ENCODE data around the gene CCDC80. TPM values are rescaled to one million over a fixed set of nuclear protein-coding genes. Genes with fewer than 3 reads are reported as not detected.
A peak's percentile ranks its signal among the peaks of the same experiment; 100 is the strongest.

The CCDC80 gene
- total RNA-seq, 1 donor from 2014 or later = not detected

- H3K9me3 Mint-ChIP-seq = no peaks in the 10 kb centered on the region
These were observed 40.9 kb upstream of the CCDC80 start for GRCh38 chr3:112681822-112682325.

DNA sequence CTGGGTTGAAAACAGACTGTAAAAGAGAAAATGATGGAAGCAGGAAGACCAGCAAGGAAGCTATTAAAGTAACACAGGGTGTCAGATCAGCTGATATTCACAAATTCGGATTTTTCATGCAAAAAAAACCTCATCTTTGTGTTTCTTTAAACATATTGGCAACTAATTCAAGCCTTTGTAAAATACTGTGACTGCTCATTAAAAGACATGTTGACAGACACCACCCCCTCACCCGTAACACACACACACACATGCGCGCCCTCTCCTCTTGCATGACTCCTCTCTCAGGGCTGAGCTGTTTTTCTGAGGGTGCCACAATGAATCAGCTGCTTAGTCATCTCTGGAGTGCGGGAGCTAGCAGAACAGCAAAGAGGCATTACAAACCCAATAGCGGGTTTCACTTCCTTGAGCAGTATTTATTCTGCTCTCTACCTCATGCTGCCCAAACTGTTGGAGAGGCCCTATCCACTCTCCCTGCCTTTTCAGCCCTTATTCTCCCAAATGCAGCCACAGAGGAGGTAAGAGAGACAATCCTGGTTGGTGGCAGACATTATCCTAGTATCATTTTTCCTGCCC is 35.8 kb upstream of the CCDC80 start:
- peak overlapping the region; percentile 67 for H3K4me3 Mint-ChIP-seq
- no peaks in the 10 kb centered on the region for H3K36me3 Mint-ChIP-seq (ENCODE audit: low read depth)
- DNase-seq (peak; percentile 57), ATAC-seq (ENCODE audit: low read depth) (peak; percentile 98)
- H3K9me3 Mint-ChIP-seq = no peaks in the 10 kb centered on the region
- no peak for TF ChIP-seq CTCF (IDR thresholded peaks at IDR 0.05)
- peak overlapping the region; percentile 84 for H3K27ac Mint-ChIP-seq
- peaks cover 8% of the 10 kb centered on the region for H3K27me3 Mint-ChIP-seq
- CTCF ChIA-PET = interaction anchor here (0.6 to 1.6 kb wide), 4 partner anchors 33 to 93 kb away, joined by 3 read pairs; no protein-coding TSS in a partner anchor
- intact Hi-C loops (cut with micrococcal nuclease) = loop anchor here (1.0 to 5.0 kb wide), 10 partner anchors 33 to 539 kb away; partner anchors contain the start of gene SLC35A5
- H3K4me1 Mint-ChIP-seq = peaks cover 25% of the 10 kb centered on the region
- POLR2A ChIA-PET = interaction anchor here (0.9 to 1.7 kb wide), 7 partner anchors 58 to 343 kb away, joined by 3 to 9 read pairs (median 4); partner anchors contain the start of gene GTPBP8

More at GRCh38 chr3:112681822-112682325, 40.9 kb upstream of the CCDC80 start:
- no peak overlapping the region for H3K4me3 Mint-ChIP-seq
- H3K4me1 Mint-ChIP-seq = peaks cover 11% of the 10 kb centered on the region
- ATAC-seq (ENCODE audit: low read depth) = no peak
- DNase-seq = no peak
- CTCF ChIA-PET = no interaction called here
- POLR2A ChIA-PET = no interaction called here
- no peak overlapping the region for H3K27ac Mint-ChIP-seq
- H3K36me3 Mint-ChIP-seq (ENCODE audit: low read depth) = no peaks in the 10 kb centered on the region
- intact Hi-C loops (cut with micrococcal nuclease) = no loop called here
- TF ChIP-seq CTCF (IDR thresholded peaks at IDR 0.05) = no peak
- H3K27me3 Mint-ChIP-seq = no peaks in the 10 kb centered on the region

DNA sequence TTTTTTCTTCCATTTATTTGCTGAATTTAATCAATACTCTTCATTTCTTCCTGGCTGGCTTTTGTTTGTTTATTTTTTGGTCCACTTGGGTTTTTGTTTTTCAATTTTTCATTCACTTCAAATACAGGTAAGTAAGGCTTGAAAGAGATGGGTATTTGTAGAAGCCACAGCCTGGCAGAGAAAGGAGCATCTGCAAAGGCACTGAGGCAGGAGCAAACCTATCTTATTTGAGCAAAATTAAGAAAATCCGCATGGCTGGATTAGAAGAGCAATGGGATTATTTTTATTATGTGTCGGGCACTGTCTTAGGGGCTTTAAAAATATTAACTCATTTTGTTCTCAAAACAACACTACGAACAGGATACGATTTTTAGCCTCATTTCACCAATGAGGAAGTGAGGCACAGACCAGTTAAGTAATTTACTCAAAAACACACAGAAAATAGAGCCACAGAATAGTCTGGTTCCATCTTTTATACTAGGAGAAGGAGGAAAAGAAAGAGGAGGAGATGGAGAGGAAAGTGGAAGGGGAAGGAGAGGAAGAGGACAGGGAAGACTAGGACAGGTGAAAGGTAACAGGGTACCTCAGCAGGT is 35.1 kb upstream of the CCDC80 start:
- intact Hi-C loops (cut with micrococcal nuclease) = loop anchor here (1.0 to 5.0 kb wide), 9 partner anchors 33 to 539 kb away; partner anchors contain the start of gene SLC35A5
- ChIA-PET CTCF (interaction anchor here (0.6 to 1.6 kb wide), 3 partner anchors 33 to 59 kb away, joined by 3 read pairs; no protein-coding TSS in a partner anchor), POLR2A (interaction anchor here (1.0 to 1.7 kb wide), 4 partner anchors 94 to 343 kb away, joined by 3 to 9 read pairs (median 6); partner anchors contain the start of gene GTPBP8)
- H3K27me3 Mint-ChIP-seq = peaks cover 8% of the 10 kb centered on the region
- no peak for ATAC-seq (ENCODE audit: low read depth)
- H3K27ac Mint-ChIP-seq = peak overlapping the region; percentile 84
- H3K4me1 Mint-ChIP-seq = peaks cover 25% of the 10 kb centered on the region
- no peak for DNase-seq
- H3K36me3 Mint-ChIP-seq (ENCODE audit: low read depth) = no peaks in the 10 kb centered on the region
- peak overlapping the region; percentile 67 for H3K4me3 Mint-ChIP-seq
- no peak for TF ChIP-seq CTCF (IDR thresholded peaks at IDR 0.05)
- H3K9me3 Mint-ChIP-seq = no peaks in the 10 kb centered on the region

GRCh38 chr3:112675349-112675748 is 34.4 kb upstream of the CCDC80 start:
- Mint-ChIP-seq H3K27ac (no peak overlapping the region), H3K4me1 (peaks cover 25% of the 10 kb centered on the region), H3K27me3 (peaks cover 8% of the 10 kb centered on the region), H3K4me3 (no peak overlapping the region), H3K9me3 (no peaks in the 10 kb centered on the region), H3K36me3 (ENCODE audit: low read depth) (no peaks in the 10 kb centered on the region)
- no peak for ATAC-seq (ENCODE audit: low read depth)
- POLR2A ChIA-PET = no interaction called here
- intact Hi-C loops (cut with micrococcal nuclease) = loop anchor here (5.0 kb wide), 3 partner anchors 57 to 538 kb away; no protein-coding TSS in a partner anchor
- CTCF ChIA-PET = no interaction called here
- DNase-seq = no peak
- TF ChIP-seq CTCF (IDR thresholded peaks at IDR 0.05) = no peak
